GM12878 (cell line): ENCODE results near the gene METTL5. TPM values are rescaled to one million over a fixed set of nuclear protein-coding genes. Genes with fewer than 3 reads are reported as not detected.
A peak's percentile ranks its signal among the peaks of the same experiment; 100 is the strongest.

Experiments
- BHLHE40 ChIP-seq, 2 experiments: fragments of 450-650 bp in 1 of 2; IDR thresholded peaks; 2 replicates each; pipeline ENCODE4 v1.6.1; 2011 to 2017; ENCODE audit warnings: low read depth in 2 of 2, borderline replicate concordance in 1 of 2, improper control_type of control experiment in 1 of 2, low read length in 1 of 2, mild to moderate bottlenecking in 1 of 2
- CBFB ChIP-seq: IDR thresholded peaks from 2 replicates; pipeline ENCODE4 v1.6.1; 2016; ENCODE audit warnings: antibody characterized with exemption, low read depth
- ETV6 ChIP-seq, 2 experiments: fragments of 450-650 bp in 1 of 2; IDR thresholded peaks in 1 of 2; conservative IDR thresholded peaks in 1 of 2; 2 replicates each; pipeline ENCODE4 v1.6.1; 2014; ENCODE audit warnings: antibody characterized with exemption in 1 of 2, borderline replicate concordance in 1 of 2, low read depth in 1 of 2, mild to moderate bottlenecking in 1 of 2, moderate library complexity in 1 of 2
- HDAC2 ChIP-seq: fragments of 200-600 bp; sonication (generic); IDR thresholded peaks from 2 replicates; pipeline ENCODE4 v1.6.1; 2017
- IRF4 ChIP-seq: IDR thresholded peaks from 2 replicates; pipeline ENCODE4 v1.6.1; 2011; ENCODE audit warnings: low read depth, low read length
- NFYA ChIP-seq: IDR thresholded peaks from 2 replicates; pipeline ENCODE4 v1.6.1; 2011; ENCODE audit warnings: low read depth, mild to moderate bottlenecking, low read length, improper control_type of control experiment, borderline replicate concordance
- PAX5 ChIP-seq: IDR thresholded peaks from 2 replicates; pipeline ENCODE4 v1.6.1; 2011; ENCODE audit warnings: low read depth, low read length, borderline replicate concordance
- POLR2AphosphoS5 ChIP-seq: IDR thresholded peaks from 2 replicates; pipeline ENCODE4 v1.6.1; 2011; ENCODE audit warnings: mild to moderate bottlenecking, low read length, inconsistent platforms
- POU2F2 ChIP-seq: IDR thresholded peaks from 3 replicates; pipeline ENCODE4 v1.6.1; 2011; ENCODE audit warnings: low read depth, mild to moderate bottlenecking, low read length, borderline replicate concordance
- RAD51 ChIP-seq: fragments of 450-650 bp; IDR thresholded peaks from 2 replicates; pipeline ENCODE4 v1.6.1; 2016; ENCODE audit warnings: moderate library complexity, mild to moderate bottlenecking, inconsistent platforms
- SIX5 ChIP-seq: IDR thresholded peaks from 2 replicates; pipeline ENCODE4 v1.6.1; 2011; ENCODE audit warnings: mild to moderate bottlenecking, low read depth, low read length, moderate library complexity; ENCODE audit not compliant: severe bottlenecking
- TARDBP ChIP-seq: IDR thresholded peaks from 2 replicates; pipeline ENCODE4 v1.6.1; 2016; ENCODE audit warnings: borderline replicate concordance
- USF2 ChIP-seq: IDR thresholded peaks from 2 replicates; pipeline ENCODE4 v1.6.1; 2011; ENCODE audit warnings: low read depth, low read length, improper control_type of control experiment, borderline replicate concordance
- YBX1 ChIP-seq: fragments of 450-650 bp; IDR thresholded peaks from 2 replicates; pipeline ENCODE4 v1.6.1; 2016; ENCODE audit warnings: antibody characterized with exemption
- ZBED1 ChIP-seq: IDR thresholded peaks from 2 replicates; pipeline ENCODE4 v1.6.1; 2016; ENCODE audit warnings: borderline replicate concordance
- ZNF207 ChIP-seq: fragments of 450-650 bp; IDR thresholded peaks from 2 replicates; pipeline ENCODE4 v1.6.1; 2014; ENCODE audit warnings: antibody characterized with exemption, mild to moderate bottlenecking, borderline replicate concordance
- ZNF274 ChIP-seq: IDR thresholded peaks from one replicate; pipeline ENCODE4 v1.8.0; 2011; ENCODE audit not compliant: insufficient read length, insufficient read depth
- ZNF622 ChIP-seq: fragments of 450-650 bp; IDR thresholded peaks from 2 replicates; pipeline ENCODE4 v1.6.1; 2017; ENCODE audit warnings: mild to moderate bottlenecking, inconsistent platforms
- ZSCAN29 ChIP-seq: fragments of 450-650 bp; IDR thresholded peaks from 2 replicates; pipeline ENCODE4 v1.6.1; 2017; ENCODE audit warnings: mild to moderate bottlenecking, moderate library complexity
- polyA plus RNA-seq, 11 experiments: library from polyadenylated mRNA; depleted of rRNA in 4 of 11; unstranded in 6 of 11; stranded (reverse) in 5 of 11; fragments of >200 nt; fragmentation: Nextera tagmentation in 4 of 11; fragmentation: Illumina TruSeq in 1 of 11; extraction: Ambion mirVana in 4 of 11; extraction: Trizol in 1 of 11; gene quantifications; 1 replicate in 1 of 11; 2 replicates in 10 of 11; pipeline versions ENCODE4 v1.2.1 to v1.2.3, GENCODE V29; 2011 to 2016; ENCODE audit warnings: inconsistent platforms in 2 of 11, missing spikeins in 2 of 11, low read depth in 1 of 11
- total RNA-seq, 4 experiments: library from RNA; depleted of rRNA in 3 of 4; stranded (reverse); fragments of >200 nt in 3 of 4; fragmentation: Illumina TruSeq in 1 of 4; extraction: Trizol in 1 of 4; gene quantifications; 2 replicates each; pipeline versions ENCODE4 v1.2.1 to v1.2.3, GENCODE V29; 2013 to 2021
- TF ChIP-seq, protein P1 (sequence below): fragments of 450-650 bp; IDR thresholded peaks from 2 replicates; pipeline ENCODE4 v1.6.1; 2017; ENCODE audit warnings: mild to moderate bottlenecking, moderate library complexity
- TF ChIP-seq, protein P2 (sequence below): fragments of 450-650 bp; IDR thresholded peaks from 2 replicates; pipeline ENCODE4 v1.6.1; 2017; ENCODE audit warnings: mild to moderate bottlenecking, low read depth, inconsistent platforms; ENCODE audit not compliant: poor library complexity, severe bottlenecking

METTL5 gene
- total and polyA plus RNA-seq, 10 of the 15 experiments (the other 5 are each of a cell fraction or from before 2014, with no cell fraction given): 55.0 to 204 (median 87.4) TPM

DNA sequence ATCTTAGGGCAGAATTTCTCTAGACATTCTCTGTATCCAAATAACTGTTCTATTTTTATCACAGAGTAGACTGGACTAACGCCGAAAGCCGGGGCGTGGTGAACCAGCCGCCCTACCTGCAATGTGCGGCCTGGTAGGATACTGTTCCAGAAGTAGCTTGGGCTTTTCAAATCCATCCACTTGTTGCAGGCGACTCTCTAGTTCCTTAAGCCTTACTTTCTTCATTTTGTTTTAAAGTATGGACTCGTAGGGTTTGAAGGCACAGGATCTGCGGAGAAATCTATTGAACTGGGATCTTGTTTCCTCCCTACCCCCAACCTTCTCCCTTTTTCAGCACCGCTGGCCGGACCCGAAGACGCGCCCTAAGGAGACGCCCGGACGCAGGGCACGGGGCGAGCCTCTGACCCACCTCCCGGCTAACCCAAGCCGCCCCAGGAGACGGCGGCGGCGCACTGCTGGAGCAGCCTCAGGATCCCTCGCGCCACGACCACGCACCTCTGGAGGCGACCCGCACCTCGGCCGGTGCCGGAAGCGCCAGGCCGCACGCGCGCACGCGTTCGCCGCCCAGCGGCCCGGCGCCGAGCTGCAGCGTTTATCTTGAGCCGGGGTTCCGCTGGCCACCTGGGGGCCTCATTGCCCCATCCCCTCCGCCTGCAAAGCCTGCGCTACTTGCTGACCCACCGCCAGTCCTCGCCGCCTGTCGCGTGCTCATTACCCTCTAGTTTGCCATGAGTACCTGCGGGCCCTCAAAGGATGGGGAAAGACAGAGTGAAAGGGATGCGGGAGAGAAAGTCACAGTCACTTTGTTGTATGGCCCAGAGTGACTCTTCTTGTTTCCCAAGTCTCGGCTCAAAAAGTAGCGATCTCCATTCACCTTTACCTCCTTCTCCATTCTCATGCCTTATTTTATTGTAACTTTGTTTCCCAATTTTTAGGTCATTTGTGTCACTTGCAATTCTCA is at the start of gene METTL5 (continued):
- TF ChIP-seq YBX1: no peak
- peak; percentile 64; the same call in 1 of the 2 replicates for TF ChIP-seq POLR2AphosphoS5
- TF ChIP-seq, protein P1, sequence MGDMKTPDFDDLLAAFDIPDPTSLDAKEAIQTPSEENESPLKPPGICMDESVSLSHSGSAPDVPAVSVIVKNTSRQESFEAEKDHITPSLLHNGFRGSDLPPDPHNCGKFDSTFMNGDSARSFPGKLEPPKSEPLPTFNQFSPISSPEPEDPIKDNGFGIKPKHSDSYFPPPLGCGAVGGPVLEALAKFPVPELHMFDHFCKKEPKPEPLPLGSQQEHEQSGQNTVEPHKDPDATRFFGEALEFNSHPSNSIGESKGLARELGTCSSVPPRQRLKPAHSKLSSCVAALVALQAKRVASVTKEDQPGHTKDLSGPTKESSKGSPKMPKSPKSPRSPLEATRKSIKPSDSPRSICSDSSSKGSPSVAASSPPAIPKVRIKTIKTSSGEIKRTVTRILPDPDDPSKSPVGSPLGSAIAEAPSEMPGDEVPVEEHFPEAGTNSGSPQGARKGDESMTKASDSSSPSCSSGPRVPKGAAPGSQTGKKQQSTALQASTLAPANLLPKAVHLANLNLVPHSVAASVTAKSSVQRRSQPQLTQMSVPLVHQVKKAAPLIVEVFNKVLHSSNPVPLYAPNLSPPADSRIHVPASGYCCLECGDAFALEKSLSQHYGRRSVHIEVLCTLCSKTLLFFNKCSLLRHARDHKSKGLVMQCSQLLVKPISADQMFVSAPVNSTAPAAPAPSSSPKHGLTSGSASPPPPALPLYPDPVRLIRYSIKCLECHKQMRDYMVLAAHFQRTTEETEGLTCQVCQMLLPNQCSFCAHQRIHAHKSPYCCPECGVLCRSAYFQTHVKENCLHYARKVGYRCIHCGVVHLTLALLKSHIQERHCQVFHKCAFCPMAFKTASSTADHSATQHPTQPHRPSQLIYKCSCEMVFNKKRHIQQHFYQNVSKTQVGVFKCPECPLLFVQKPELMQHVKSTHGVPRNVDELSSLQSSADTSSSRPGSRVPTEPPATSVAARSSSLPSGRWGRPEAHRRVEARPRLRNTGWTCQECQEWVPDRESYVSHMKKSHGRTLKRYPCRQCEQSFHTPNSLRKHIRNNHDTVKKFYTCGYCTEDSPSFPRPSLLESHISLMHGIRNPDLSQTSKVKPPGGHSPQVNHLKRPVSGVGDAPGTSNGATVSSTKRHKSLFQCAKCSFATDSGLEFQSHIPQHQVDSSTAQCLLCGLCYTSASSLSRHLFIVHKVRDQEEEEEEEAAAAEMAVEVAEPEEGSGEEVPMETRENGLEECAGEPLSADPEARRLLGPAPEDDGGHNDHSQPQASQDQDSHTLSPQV: peak; percentile 91; the same call in 1 of the 2 replicates
- TF ChIP-seq RAD51: no peak
- no peak for TF ChIP-seq USF2
- no peak for TF ChIP-seq HDAC2
- no peak for TF ChIP-seq TARDBP
- no peak for TF ChIP-seq ZBED1
- TF ChIP-seq IRF4: no peak
- peak; percentile 52; the same call in 1 of the 2 replicates for TF ChIP-seq ZNF207
- TF ChIP-seq PAX5: peak; percentile 17; the same call in 1 of the 2 replicates
- TF ChIP-seq, protein P2, sequence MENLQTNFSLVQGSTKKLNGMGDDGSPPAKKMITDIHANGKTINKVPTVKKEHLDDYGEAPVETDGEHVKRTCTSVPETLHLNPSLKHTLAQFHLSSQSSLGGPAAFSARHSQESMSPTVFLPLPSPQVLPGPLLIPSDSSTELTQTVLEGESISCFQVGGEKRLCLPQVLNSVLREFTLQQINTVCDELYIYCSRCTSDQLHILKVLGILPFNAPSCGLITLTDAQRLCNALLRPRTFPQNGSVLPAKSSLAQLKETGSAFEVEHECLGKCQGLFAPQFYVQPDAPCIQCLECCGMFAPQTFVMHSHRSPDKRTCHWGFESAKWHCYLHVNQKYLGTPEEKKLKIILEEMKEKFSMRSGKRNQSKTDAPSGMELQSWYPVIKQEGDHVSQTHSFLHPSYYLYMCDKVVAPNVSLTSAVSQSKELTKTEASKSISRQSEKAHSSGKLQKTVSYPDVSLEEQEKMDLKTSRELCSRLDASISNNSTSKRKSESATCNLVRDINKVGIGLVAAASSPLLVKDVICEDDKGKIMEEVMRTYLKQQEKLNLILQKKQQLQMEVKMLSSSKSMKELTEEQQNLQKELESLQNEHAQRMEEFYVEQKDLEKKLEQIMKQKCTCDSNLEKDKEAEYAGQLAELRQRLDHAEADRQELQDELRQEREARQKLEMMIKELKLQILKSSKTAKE: no peak
- TF ChIP-seq ZSCAN29: 0 out of 2 replicates have a peak, but pooled peaks have one; percentile 33
- no peak for TF ChIP-seq ETV6 (conservative IDR thresholded peaks at IDR 0.05 in 1 of 2, IDR thresholded peaks at IDR 0.05 in 1 of 2; ENCODE audit: borderline replicate concordance in 1 of 2, low read depth in 1 of 2)
- no peak for TF ChIP-seq SIX5
- TF ChIP-seq ZNF622: no peak
- TF ChIP-seq BHLHE40 (IDR thresholded peaks at IDR 0.05; ENCODE audit: borderline replicate concordance in 1 of 2, low read depth in 2 of 2, low read length in 1 of 2): peak; percentile 78 to 93; a peak in 3 of 4 replicates
- TF ChIP-seq POU2F2: peak; percentile 35; the same call in 1 of the 3 replicates
- no peak for TF ChIP-seq CBFB
- TF ChIP-seq NFYA: no peak
- no peak for TF ChIP-seq ZNF274
